Progenitor cell of endocrine pancreas (in vitro differentiated cells): ENCODE measurements around the gene PCDH1. TPM values are rescaled to one million over a fixed set of nuclear protein-coding genes. Genes with fewer than 3 reads are reported as not detected.

ENCODE experiments used
- DNase-seq: peaks from one replicate; pipeline ENCODE4 v3.0.0; 2021; ENCODE audit warnings: low spot score; ENCODE audit not compliant: unreplicated experiment
- H3K27ac Mint-ChIP-seq: 2 replicates; pipeline ENCODE4 v1.8.0; 2021; ENCODE audit warnings: mild to moderate bottlenecking, moderate library complexity, mixed read lengths
- H3K27me3 Mint-ChIP-seq: 2 replicates; pipeline ENCODE4 v1.8.0; 2021; ENCODE audit warnings: mixed read lengths
- H3K36me3 Mint-ChIP-seq: 2 replicates; pipeline ENCODE4 v1.8.0; 2022; ENCODE audit warnings: mixed read lengths; ENCODE audit not compliant: insufficient read depth
- H3K4me1 Mint-ChIP-seq: 2 replicates; pipeline ENCODE4 v1.8.0; 2021; ENCODE audit warnings: low read depth, mixed read lengths
- H3K4me3 Mint-ChIP-seq: 2 replicates; pipeline ENCODE4 v1.8.0; 2021; ENCODE audit warnings: low read depth, mild to moderate bottlenecking, moderate library complexity, mixed read lengths
- H3K9me3 Mint-ChIP-seq: 2 replicates; pipeline ENCODE4 v1.8.0; 2021; ENCODE audit warnings: low read depth, mixed read lengths
- CTCF ChIP-seq: fragments of 200-600 bp; sonication (generic); IDR thresholded peaks from one replicate; pipeline ENCODE4 v1.5.0; 2021; ENCODE audit warnings: antibody characterized with exemption, mild to moderate bottlenecking; ENCODE audit not compliant: unreplicated experiment
- total RNA-seq: library from RNA; stranded (reverse); gene quantifications from 2 replicates; pipeline ENCODE4 v1.2.1, GENCODE V29; 2021

Gene PCDH1
- total RNA-seq, 1 donor from 2014 or later: 6.3 TPM

- Mint-ChIP-seq H3K36me3 (no peaks in the 10 kb centered on the region), H3K9me3 (no peaks in the 10 kb centered on the region), H3K4me3 (peak overlapping the region; percentile 68), H3K27ac (no peak overlapping the region), H3K27me3 (no peaks in the 10 kb centered on the region), H3K4me1 (peaks cover 10% of the 10 kb centered on the region)
- DNase-seq: no peak
- TF ChIP-seq CTCF: no peak
Measured at GRCh38 chr5:141851195-141851874, 26.9 kb downstream of the PCDH1 start.

- no peaks in the 10 kb centered on the region for H3K27me3 Mint-ChIP-seq
- peak overlapping the region; percentile 96 for H3K27ac Mint-ChIP-seq
- peak overlapping the region; percentile 68 for H3K4me3 Mint-ChIP-seq
- no peak for DNase-seq
- peaks cover 14% of the 10 kb centered on the region for H3K4me1 Mint-ChIP-seq
- TF ChIP-seq CTCF: no peak
- H3K9me3 Mint-ChIP-seq: no peaks in the 10 kb centered on the region
- no peaks in the 10 kb centered on the region for H3K36me3 Mint-ChIP-seq
Measured at GRCh38 chr5:141850786-141851185, 27.4 kb downstream of the PCDH1 start.

- Mint-ChIP-seq H3K27me3 (no peaks in the 10 kb centered on the region), H3K9me3 (no peaks in the 10 kb centered on the region), H3K4me3 (peak overlapping the region; percentile 81), H3K36me3 (no peaks in the 10 kb centered on the region), H3K4me1 (peaks cover 15% of the 10 kb centered on the region), H3K27ac (peak overlapping the region; percentile 98)
- DNase-seq: no peak
- TF ChIP-seq CTCF: no peak
Measured at GRCh38 chr5:141850244-141850768, 27.9 kb downstream of the PCDH1 start.

GRCh38 chr5:141849415-141850243 is 28.6 kb downstream of the PCDH1 start:
- Mint-ChIP-seq H3K4me3 (peak overlapping the region; percentile 81), H3K36me3 (no peaks in the 10 kb centered on the region), H3K9me3 (no peaks in the 10 kb centered on the region), H3K27ac (peak overlapping the region; percentile 98), H3K27me3 (no peaks in the 10 kb centered on the region), H3K4me1 (peaks cover 17% of the 10 kb centered on the region)
- DNase-seq: peak; percentile 89
- TF ChIP-seq CTCF: peak; percentile 19

- Mint-ChIP-seq H3K27me3 (no peaks in the 10 kb centered on the region), H3K36me3 (no peaks in the 10 kb centered on the region), H3K27ac (peak overlapping the region; percentile 97), H3K4me1 (peaks cover 17% of the 10 kb centered on the region), H3K9me3 (no peaks in the 10 kb centered on the region), H3K4me3 (peak overlapping the region; percentile 81)
- peak; percentile 33 for DNase-seq
- TF ChIP-seq CTCF: no peak
Measured at GRCh38 chr5:141848744-141849414, 29.3 kb downstream of the PCDH1 start.
